ENCODE results near the gene LYZL6.
A peak's percentile ranks its signal among the peaks of the same experiment; 100 is the strongest.
"Not testable (repeated sequence)": the region's sequence is repeated elsewhere in the genome, so short reads cannot be mapped to it uniquely, and the experiment has no call there.

Gene LYZL6

GRCh38 chr17:35912942-35913341, 30.6 kb downstream of the LYZL6 start:
- H3K4me3 ChIP-seq (ENCODE audit: low read depth, low read length), result no peak overlapping the region
- no peak for DNase-seq (ENCODE audit: low read depth)

- DNase-seq (ENCODE audit: low read depth), result no peak
- H3K4me3 ChIP-seq (ENCODE audit: low read depth, low read length), result no peak overlapping the region
Observed at GRCh38 chr17:35912339-35912912, 31.1 kb downstream of the LYZL6 start.

GRCh38 chr17:35909408-35909807, 34.1 kb downstream of the LYZL6 start:
- H3K4me3 ChIP-seq (ENCODE audit: low read depth, low read length), result no peak overlapping the region
- no peak for DNase-seq (ENCODE audit: low read depth)

- H3K4me3 ChIP-seq (ENCODE audit: low read depth, low read length), result no peak overlapping the region
- no peak for DNase-seq (ENCODE audit: low read depth)
Observed at GRCh38 chr17:35907691-35908090, 35.8 kb downstream of the LYZL6 start.

- no peak overlapping the region for H3K4me3 ChIP-seq (ENCODE audit: low read depth, low read length)
- no peak for DNase-seq (ENCODE audit: low read depth)
Observed at GRCh38 chr17:35906926-35907637, 36.4 kb downstream of the LYZL6 start.

GRCh38 chr17:35906191-35906925, 37.2 kb downstream of the LYZL6 start:
- DNase-seq (ENCODE audit: low read depth), result no peak
- no peak overlapping the region for H3K4me3 ChIP-seq (ENCODE audit: low read depth, low read length)

GRCh38 chr17:35903451-35903850, 40.1 kb downstream of the LYZL6 start:
- DNase-seq (ENCODE audit: low read depth), result no peak
- H3K4me3 ChIP-seq (ENCODE audit: low read depth, low read length), result no peak overlapping the region

GRCh38 chr17:35901631-35902175, 41.8 kb downstream of the LYZL6 start:
- H3K4me3 ChIP-seq (ENCODE audit: low read depth, low read length), result no peak overlapping the region
- DNase-seq (ENCODE audit: low read depth), result no peak

GRCh38 chr17:35900708-35901480, 42.6 kb downstream of the LYZL6 start:
- peak; percentile 34 for DNase-seq (ENCODE audit: low read depth)
- H3K4me3 ChIP-seq (ENCODE audit: low read depth, low read length), result no peak overlapping the region

- no peak for DNase-seq (ENCODE audit: low read depth)
- no peak overlapping the region for H3K4me3 ChIP-seq (ENCODE audit: low read depth, low read length)
Observed at GRCh38 chr17:35900280-35900679, 43.2 kb downstream of the LYZL6 start.

GRCh38 chr17:35898283-35899070, 45.0 kb downstream of the LYZL6 start:
- no peak for DNase-seq (ENCODE audit: low read depth)
- no peak overlapping the region for H3K4me3 ChIP-seq (ENCODE audit: low read depth, low read length)

GRCh38 chr17:35897772-35898171, 45.7 kb downstream of the LYZL6 start:
- H3K4me3 ChIP-seq (ENCODE audit: low read depth, low read length); DNase-seq (ENCODE audit: low read depth): not testable (repeated sequence)

GRCh38 chr17:35895636-35896587, 47.6 kb downstream of the LYZL6 start:
- peak; percentile 12 for DNase-seq (ENCODE audit: low read depth)
- no peak overlapping the region for H3K4me3 ChIP-seq (ENCODE audit: low read depth, low read length)

GRCh38 chr17:35894206-35894605, 49.3 kb downstream of the LYZL6 start:
- H3K4me3 ChIP-seq (ENCODE audit: low read depth, low read length), result no peak overlapping the region
- DNase-seq (ENCODE audit: low read depth), result no peak

GRCh38 chr17:35893751-35894150, 49.8 kb downstream of the LYZL6 start:
- DNase-seq (ENCODE audit: low read depth), result no peak
- H3K4me3 ChIP-seq (ENCODE audit: low read depth, low read length), result no peak overlapping the region

GRCh38 chr17:35892091-35893035, 51.1 kb downstream of the LYZL6 start:
- DNase-seq (ENCODE audit: low read depth), result no peak
- no peak overlapping the region for H3K4me3 ChIP-seq (ENCODE audit: low read depth, low read length)

- H3K4me3 ChIP-seq (ENCODE audit: low read depth, low read length), result no peak overlapping the region
- DNase-seq (ENCODE audit: low read depth), result no peak
Observed at GRCh38 chr17:35891269-35891668, 52.2 kb downstream of the LYZL6 start.

All from skeletal muscle cell (primary cell).